ENCODE results near the gene PCDHB15.
"Not testable (repeated sequence)": the region's sequence is repeated elsewhere in the genome, so short reads cannot be mapped to it uniquely, and the experiment has no call there.

- TF ChIP-seq, protein P1, sequence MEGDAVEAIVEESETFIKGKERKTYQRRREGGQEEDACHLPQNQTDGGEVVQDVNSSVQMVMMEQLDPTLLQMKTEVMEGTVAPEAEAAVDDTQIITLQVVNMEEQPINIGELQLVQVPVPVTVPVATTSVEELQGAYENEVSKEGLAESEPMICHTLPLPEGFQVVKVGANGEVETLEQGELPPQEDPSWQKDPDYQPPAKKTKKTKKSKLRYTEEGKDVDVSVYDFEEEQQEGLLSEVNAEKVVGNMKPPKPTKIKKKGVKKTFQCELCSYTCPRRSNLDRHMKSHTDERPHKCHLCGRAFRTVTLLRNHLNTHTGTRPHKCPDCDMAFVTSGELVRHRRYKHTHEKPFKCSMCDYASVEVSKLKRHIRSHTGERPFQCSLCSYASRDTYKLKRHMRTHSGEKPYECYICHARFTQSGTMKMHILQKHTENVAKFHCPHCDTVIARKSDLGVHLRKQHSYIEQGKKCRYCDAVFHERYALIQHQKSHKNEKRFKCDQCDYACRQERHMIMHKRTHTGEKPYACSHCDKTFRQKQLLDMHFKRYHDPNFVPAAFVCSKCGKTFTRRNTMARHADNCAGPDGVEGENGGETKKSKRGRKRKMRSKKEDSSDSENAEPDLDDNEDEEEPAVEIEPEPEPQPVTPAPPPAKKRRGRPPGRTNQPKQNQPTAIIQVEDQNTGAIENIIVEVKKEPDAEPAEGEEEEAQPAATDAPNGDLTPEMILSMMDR (IDR thresholded peaks at IDR 0.05; ENCODE audit: low read length): not testable (repeated sequence)
- not testable (repeated sequence) for TF ChIP-seq EZH2 (IDR thresholded peaks at IDR 0.05; ENCODE audit: borderline replicate concordance, low read length)
These were observed 19.8 kb upstream of the PCDHB15 start for GRCh38 chr5:141225421-141225820.

Data from OCI-LY1 (cell line).